H1 (cell line): Measurements from ENCODE around the gene NEK11.
"Not testable (repeated sequence)": the region's sequence is repeated elsewhere in the genome, so short reads cannot be mapped to it uniquely, and the experiment has no call there.

Experiments used
- CTCF ChIP-seq, 3 experiments: IDR thresholded peaks; 1 replicate in 2 of 3; 2 replicates in 1 of 3; pipeline versions ENCODE4 v1.5.1 to v1.6.1; 2011; ENCODE audit warnings: low read length in 3 of 3, mild to moderate bottlenecking in 3 of 3, inconsistent platforms in 2 of 3, low read depth in 1 of 3, moderate library complexity in 1 of 3; ENCODE audit not compliant: insufficient read depth in 1 of 3; ENCODE audit errors: control extremely low read depth in 1 of 3
- EGR1 ChIP-seq: IDR thresholded peaks from 2 replicates; pipeline ENCODE4 v1.6.1; 2011; ENCODE audit warnings: low read depth, low read length, borderline replicate concordance
- EZH2 ChIP-seq: fragments of 200-600 bp; sonication (generic); IDR thresholded peaks from 2 replicates; pipeline ENCODE4 v1.7.1; 2012; ENCODE audit warnings: low read depth, mild to moderate bottlenecking, moderate library complexity, low read length, inconsistent platforms; ENCODE audit not compliant: severe bottlenecking
- PHF8 ChIP-seq: fragments of 200-600 bp; sonication (generic); conservative IDR thresholded peaks from 2 replicates; pipeline ENCODE4 v1.7.1; 2012; ENCODE audit warnings: low read depth, mild to moderate bottlenecking, inconsistent platforms, low read length, moderate library complexity
- RAD21 ChIP-seq, 2 experiments: IDR thresholded peaks in 1 of 2; conservative IDR thresholded peaks in 1 of 2; 2 replicates each; pipeline ENCODE4 v1.6.1; 2011; ENCODE audit warnings: low read depth in 2 of 2, low read length in 2 of 2, improper control_type of control experiment in 1 of 2, inconsistent platforms in 1 of 2, mild to moderate bottlenecking in 1 of 2, moderate library complexity in 1 of 2
- SIN3A ChIP-seq, 2 experiments: IDR thresholded peaks in 1 of 2; conservative IDR thresholded peaks in 1 of 2; 2 replicates each; pipeline ENCODE4 v1.6.1; 2011 to 2012; ENCODE audit warnings: low read length in 2 of 2, improper control_type of control experiment in 1 of 2, low read depth in 1 of 2, mild to moderate bottlenecking in 1 of 2

GRCh38 chr3:131042271-131042985, 15.8 kb downstream of the NEK11 start:
- TF ChIP-seq EGR1; PHF8; RAD21 (IDR thresholded peaks at IDR 0.05 in 1 of 2, conservative IDR thresholded peaks at IDR 0.05 in 1 of 2; ENCODE audit: low read depth in 2 of 2, low read length in 2 of 2); CTCF (IDR thresholded peaks at IDR 0.05; ENCODE audit: control extremely low read depth in 1 of 3, insufficient read depth in 1 of 3, low read depth in 1 of 3, low read length in 3 of 3); EZH2; SIN3A (conservative IDR thresholded peaks at IDR 0.05 in 1 of 2, IDR thresholded peaks at IDR 0.05 in 1 of 2; ENCODE audit: low read depth in 1 of 2, low read length in 2 of 2): not testable (repeated sequence)
